Measurements from ENCODE around the gene NLRC5.

The NLRC5 gene

GRCh38 chr16:56988948-56989945 lies at the start of gene NLRC5:
NLRC5 (plus strand) TSS chr16:56989557; CDS start chr16:57020713, 31,156 bp downstream.
- DNase-seq (ENCODE audit: low read depth): peak; percentile 94

GRCh38 chr16:56939801-56940200 lies 49.6 kb upstream of the NLRC5 start:
- DNase-seq (ENCODE audit: low read depth): no peak

DNA sequence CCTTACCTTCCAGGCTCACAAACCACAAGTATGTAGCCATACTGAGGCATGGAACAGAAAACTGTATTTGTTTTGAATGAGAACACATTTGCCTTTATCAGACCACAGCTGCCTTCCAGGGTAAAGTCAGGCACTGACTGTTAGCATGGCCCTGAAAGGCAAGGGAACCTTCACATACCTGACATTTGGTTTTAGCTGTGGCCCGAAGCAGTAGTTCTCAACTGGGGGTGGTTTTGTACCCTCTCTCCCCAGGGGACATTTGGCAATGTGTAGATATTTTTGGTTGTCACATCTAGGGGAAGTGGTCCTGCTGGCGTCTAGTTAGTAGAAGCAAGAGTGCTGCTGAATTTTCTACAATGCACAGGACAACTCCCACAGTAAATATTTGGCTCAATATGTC lies 48.3 kb upstream of the NLRC5 start:
- DNase-seq (ENCODE audit: low read depth): no peak

- no peak for DNase-seq (ENCODE audit: low read depth)
Observed at GRCh38 chr16:56941856-56942331, 47.5 kb upstream of the NLRC5 start.

DNA sequence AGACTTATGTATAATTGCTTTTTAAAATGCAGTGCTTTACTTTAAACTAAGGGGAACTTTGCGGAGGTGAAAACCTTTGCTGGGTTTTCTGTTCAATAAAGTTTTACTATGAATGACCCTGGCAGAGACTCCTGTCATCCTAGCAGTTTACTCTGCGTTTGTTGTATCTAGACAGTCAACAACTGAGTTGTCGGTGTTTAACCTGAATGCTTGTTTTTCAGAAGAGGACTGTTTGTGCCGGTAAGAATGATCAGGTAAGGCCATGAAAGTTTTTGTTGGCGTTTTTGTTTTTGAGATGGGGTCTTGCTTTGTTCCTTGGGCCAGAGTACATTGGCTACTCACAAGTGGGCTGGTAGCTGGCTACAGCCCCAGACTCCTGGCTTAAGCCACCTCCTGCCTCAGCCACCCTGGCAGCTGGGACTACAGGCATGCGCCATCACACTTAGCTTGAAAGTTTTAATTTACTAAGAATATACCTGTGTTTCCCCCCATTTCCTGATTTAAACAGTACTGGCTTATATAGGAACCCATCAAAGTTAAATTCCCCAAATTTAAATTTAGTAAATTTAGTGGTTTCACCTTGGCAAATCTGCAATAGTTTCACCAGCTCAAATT lies 45.5 kb upstream of the NLRC5 start:
- no peak for DNase-seq (ENCODE audit: low read depth)

DNA sequence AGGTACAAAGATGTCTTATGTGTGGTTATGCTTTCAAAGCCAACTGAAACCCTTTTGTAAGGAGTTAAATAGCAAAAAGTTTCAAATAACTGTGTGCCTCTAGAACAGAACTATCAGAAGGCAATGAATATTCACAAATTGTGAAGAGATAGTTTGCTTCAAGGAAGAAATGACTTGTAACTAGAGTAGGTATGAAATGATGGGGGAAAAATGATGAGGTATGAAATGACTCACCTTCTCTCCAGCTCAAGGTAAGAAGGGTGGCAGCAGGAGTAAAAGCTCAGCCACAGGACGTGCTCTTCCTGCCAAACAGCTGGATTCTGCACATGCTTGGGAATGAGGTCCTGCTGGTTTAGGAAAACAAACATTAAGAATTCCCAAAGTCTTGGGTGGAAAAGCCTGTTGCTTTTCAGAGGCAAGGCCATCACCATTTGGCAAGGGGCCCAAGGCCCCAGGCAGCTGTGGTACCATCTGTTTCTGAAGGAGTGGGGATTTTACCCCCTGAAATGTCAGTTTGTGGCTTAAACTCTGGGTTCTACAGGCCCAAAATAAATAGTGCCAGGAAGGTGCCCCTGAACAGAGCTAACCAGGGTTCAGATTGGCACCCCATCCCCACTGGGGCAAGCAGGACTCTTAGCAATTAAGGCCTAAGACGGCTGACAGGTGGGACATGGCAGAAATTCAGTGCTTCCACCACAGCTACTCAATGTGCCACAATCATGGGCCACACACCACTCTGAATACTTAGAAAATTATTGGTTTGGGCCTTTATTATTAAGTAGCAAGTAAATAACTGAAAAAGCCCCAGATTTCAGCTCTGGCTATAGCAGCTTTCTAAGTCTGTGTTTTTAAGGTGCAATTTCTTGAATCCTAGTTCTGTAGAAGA lies 44.2 kb upstream of the NLRC5 start:
- no peak for DNase-seq (ENCODE audit: low read depth)

DNA sequence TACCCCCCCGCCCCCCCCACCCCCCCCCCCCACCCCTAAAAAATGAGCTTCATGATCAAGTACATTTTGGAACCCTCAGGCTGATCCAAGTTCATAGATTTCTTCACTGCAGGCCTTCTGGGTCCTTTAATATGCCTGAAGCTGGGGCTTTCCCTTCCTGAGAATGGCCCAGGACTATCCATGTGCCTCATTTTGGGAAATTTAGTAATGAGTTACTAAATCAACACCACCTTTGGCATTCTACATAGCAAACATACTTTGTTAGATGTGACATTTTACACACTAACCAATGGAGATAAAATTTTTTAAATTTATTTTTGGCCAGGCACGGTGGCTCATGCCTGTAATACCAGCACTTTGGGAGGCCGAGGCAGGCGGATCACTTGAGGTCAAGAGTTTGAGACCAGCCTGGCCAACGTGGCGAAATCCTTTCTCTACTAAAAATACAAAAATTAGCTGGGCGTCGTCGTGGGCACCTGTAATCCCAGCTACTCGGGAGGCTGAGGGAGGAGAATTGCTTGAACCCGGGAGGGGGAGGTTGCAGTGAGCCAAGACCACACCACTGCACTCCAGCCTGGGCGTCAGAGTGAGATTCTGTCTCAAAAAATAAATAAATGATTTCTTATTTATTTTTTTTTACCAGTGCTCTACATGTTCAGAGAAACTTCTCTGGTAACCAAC lies 43.4 kb upstream of the NLRC5 start:
- no peak for DNase-seq (ENCODE audit: low read depth)

DNA sequence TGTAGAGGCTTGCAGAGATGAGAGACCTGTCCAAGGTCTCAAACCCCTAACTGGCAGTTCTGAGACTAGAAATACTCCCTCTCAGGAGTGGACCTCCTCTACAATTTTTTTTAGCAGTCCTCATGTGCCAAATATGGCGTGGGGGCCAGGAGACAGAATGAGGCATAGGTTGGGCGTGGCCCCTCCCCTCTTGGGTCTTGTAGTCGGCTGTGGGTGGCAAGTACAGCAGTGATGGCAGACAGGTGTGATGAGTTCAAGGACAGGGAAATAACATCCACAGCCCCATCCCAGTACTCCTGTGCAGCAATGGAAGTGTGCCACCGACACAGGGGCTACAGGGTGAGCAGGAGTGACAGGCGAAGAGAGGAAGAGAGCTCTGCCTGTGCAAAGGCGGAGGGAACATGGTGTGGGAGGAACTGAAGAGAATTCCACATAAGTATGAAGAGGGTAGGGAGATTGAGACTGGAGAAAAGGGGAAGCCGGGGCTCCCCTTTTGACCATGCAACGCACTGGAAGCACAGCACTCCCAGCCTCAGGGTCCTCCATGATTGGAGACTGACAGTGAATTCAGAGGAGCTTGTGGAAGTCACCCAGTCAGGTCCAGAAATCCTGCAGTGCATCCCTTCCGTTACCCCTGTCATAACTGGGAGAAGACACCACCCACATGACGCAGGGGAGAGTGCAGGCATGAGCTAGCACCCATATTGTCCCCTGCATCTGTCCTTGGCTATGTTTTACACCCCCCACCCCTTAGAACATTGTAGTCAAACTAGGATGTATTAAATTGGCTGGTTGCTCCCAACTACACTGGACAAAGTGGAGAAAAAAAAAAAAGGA lies 42.4 kb upstream of the NLRC5 start:
- DNase-seq (ENCODE audit: low read depth): no peak

- DNase-seq (ENCODE audit: low read depth): no peak
Observed at GRCh38 chr16:56947604-56947995, 41.8 kb upstream of the NLRC5 start.

GRCh38 chr16:56948234-56948633 lies 41.1 kb upstream of the NLRC5 start:
- no peak for DNase-seq (ENCODE audit: low read depth)

- DNase-seq (ENCODE audit: low read depth): no peak
Observed at GRCh38 chr16:56950051-56950450, 39.3 kb upstream of the NLRC5 start.

DNA sequence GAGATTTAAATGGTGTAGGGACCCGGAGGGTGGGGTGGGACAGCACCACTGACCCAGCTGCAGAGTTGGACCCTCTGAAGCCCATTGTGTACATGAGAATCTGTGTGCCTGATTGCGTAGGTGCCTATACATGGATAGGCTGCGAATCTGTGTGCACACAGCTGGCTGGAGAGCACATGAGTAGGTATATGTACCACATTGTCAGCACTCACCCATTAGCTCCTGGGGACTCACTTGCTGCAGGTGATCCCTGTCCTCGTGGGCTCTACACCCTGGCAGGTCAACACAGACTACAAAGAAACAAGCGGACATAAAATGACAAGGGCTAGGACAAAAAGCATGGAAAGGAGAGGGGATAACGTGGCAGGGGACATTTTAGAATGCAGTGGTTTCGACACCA lies 38.9 kb upstream of the NLRC5 start:
- no peak for DNase-seq (ENCODE audit: low read depth)

DNA sequence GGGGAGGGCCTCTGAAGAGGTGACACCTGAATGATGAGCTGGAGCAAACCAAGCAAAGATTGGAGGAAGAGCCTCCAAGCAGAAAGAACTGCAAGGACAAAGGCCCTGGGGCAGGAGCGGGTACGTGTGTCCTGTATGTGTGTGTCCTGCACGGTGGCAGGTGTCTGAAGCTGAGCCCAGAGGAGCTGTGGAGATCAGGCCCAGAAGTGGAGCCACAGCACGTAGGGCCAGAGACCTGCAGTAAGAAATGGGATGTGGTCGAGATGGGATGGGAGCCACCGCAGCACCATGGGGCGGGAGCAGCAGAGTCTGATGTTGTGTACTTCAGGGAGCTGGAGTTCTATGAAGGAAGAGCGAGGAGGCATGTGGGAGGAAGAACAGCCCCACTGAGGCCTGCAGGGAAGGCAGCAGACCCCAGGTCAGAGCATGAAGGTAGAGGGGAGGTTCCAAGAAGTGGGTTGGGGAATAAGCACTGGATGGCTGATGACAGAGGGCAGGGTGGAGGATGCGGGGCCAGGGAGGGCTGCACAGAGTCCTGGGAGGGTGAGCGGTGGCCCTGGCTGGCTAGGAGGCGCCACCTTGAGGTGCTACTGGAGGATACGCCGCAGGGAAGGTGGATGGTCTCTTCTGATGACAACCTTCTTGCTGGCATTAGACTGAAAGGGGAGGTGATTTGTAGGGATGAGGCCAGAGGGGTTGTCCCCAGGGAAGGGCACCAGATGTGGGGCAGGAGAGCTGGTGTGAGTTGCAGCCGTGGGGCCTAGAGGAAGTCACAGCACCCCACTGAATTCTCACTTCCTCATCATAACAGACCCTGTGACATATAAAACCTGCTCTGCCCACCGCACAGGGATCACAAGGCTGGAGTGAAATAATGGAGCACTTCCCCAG lies 38.2 kb upstream of the NLRC5 start:
- peak; percentile 28 for DNase-seq (ENCODE audit: low read depth)

- DNase-seq (ENCODE audit: low read depth): no peak
Observed at GRCh38 chr16:56953006-56953405, 36.4 kb upstream of the NLRC5 start.

DNA sequence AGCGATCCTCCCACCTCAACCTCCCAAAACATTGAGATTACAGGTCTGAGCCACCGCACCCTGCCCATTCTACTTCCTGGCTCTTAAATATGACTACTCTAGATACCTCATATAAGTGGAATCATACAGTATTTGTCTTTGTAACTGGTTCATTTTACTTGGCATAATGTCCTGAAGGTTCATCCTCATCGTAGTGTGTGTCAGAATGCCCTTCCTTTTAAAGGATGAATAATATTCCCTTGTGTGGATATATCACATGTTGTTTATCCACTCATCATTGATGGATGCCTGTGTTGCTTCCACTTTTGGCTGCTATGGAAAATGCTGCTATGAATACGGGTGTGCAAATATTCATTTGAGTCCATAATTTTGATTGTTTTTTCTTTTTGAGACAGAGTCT lies 33.3 kb upstream of the NLRC5 start:
- DNase-seq (ENCODE audit: low read depth): no peak

DNA sequence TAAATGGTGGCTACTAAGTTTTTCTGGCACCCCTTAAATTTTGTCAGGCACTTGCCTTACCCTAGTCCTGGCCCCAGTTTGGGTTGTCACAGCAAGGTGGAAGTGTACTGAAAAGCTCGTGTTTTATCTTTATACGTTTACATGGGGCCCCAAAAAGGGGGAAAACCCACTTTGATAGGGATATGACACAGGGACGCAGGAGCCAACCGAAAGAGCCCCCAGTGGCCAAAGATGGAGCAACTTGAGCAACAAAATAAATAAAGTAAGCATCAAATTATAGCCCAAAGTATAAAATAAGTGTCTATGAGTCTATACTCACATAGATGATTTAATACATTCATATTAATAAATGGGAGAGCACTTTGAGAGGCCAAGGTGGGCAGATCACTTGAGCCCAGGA lies 32.6 kb upstream of the NLRC5 start:
- no peak for DNase-seq (ENCODE audit: low read depth)

DNA sequence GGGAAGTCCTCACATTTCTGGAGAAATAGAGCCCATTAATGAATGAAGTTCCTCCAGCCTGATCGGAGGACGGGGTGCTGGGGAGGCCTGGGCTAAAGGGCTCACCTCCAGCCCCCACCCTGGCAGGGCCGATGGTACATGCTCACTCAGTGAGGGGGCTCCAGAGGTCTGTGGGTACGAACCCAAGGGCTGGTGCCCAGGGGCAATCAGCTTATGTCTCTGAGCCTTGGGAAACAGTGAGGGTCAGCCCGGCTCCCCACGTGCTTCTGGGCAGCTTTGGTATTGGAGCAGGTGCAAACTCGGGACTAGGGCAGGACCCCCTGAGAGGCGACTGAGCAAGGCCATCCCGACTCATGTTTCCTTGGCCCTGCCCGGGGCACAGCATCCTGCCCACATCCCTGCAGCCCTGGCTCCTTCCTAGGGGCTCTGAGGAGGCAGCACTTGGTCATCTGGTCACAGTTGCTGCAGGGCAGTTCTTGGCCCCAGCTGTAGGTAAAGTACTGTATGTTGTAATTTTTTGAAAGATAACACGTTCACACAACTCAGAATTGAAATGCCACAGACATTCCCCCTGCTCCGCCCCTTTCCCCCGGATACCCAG lies 28.6 kb upstream of the NLRC5 start:
- no peak for DNase-seq (ENCODE audit: low read depth)

- DNase-seq (ENCODE audit: low read depth): no peak
Observed at GRCh38 chr16:56961386-56961785, 28.0 kb upstream of the NLRC5 start.

DNA sequence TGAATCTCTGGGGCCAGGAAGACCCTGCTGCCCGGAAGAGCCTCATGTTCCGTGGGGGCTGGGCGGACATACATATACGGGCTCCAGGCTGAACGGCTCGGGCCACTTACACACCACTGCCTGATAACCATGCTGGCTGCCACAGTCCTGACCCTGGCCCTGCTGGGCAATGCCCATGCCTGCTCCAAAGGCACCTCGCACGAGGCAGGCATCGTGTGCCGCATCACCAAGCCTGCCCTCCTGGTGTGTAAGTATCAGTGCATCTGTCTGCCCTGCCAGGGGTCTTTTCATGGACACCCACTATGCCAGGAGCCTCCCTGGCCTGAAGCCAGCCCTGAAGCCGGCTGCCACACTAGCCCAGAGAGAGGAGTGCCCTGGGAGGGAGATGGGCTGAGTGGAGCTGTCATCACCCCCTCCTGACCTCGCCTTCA lies 27.5 kb upstream of the NLRC5 start, which contains the start of gene CETP:
Gene CETP, plus strand, starts transcription at position 100 of the 431 bp plus-strand sequence. Its CDS starts 30 bp downstream, at position 130.
- DNase-seq (ENCODE audit: low read depth): no peak
